GM15510 (cell line): ENCODE results near the gene TRIM26.

Experiments used
- POLR2A ChIP-seq: IDR thresholded peaks from 3 replicates; pipeline ENCODE4 v1.6.1; 2011; ENCODE audit warnings: borderline replicate concordance; ENCODE audit not compliant: insufficient read length; ENCODE audit errors: extremely low read depth

Gene TRIM26

GRCh38 chr6:30152016-30152673 lies 61.1 kb downstream of the TRIM26 start:
- TF ChIP-seq POLR2A: no peak

GRCh38 chr6:30151580-30151979 lies 61.6 kb downstream of the TRIM26 start:
- no peak for TF ChIP-seq POLR2A

GRCh38 chr6:30150671-30151395 lies 62.4 kb downstream of the TRIM26 start:
- TF ChIP-seq POLR2A: no peak

GRCh38 chr6:30149858-30150550 lies 63.2 kb downstream of the TRIM26 start:
- no peak for TF ChIP-seq POLR2A

GRCh38 chr6:30149234-30149633 lies 64.0 kb downstream of the TRIM26 start:
- TF ChIP-seq POLR2A: no peak

- TF ChIP-seq POLR2A: no peak
Measured at GRCh38 chr6:30147096-30147495, 66.1 kb downstream of the TRIM26 start.

- TF ChIP-seq POLR2A: no peak
Measured at GRCh38 chr6:30145818-30146217, 67.4 kb downstream of the TRIM26 start.

GRCh38 chr6:30144811-30145210 lies 68.4 kb downstream of the TRIM26 start:
- no peak for TF ChIP-seq POLR2A

- TF ChIP-seq POLR2A: no peak
Measured at GRCh38 chr6:30143780-30144179, 69.4 kb downstream of the TRIM26 start.

- no peak for TF ChIP-seq POLR2A
Measured at GRCh38 chr6:30142665-30143064, 70.5 kb downstream of the TRIM26 start.

GRCh38 chr6:30136570-30137286 lies 76.5 kb downstream of the TRIM26 start:
- no peak for TF ChIP-seq POLR2A

GRCh38 chr6:30135757-30136156 lies 77.4 kb downstream of the TRIM26 start, which contains the start of gene TRIM40:
Gene TRIM40 (plus strand): TSS chr6:30136140. CDS start chr6:30137037, 897 bp downstream.
- TF ChIP-seq POLR2A: no peak

- no peak for TF ChIP-seq POLR2A
Measured at GRCh38 chr6:30135147-30135546, 78.1 kb downstream of the TRIM26 start.
